Placental pericyte (primary cell): Measurements from ENCODE around the gene CCNJL. TPM values are rescaled to one million over a fixed set of nuclear protein-coding genes. Genes with fewer than 3 reads are reported as not detected.

Source experiments
- small RNA-seq: library from RNA; depleted of rRNA; stranded (forward); fragments of <200 nt; gene quantifications from one replicate; pipeline ENCODE3, GENCODE V24; 2012; ENCODE audit warnings: low replicate concordance
- total RNA-seq: library from RNA; depleted of rRNA; stranded (reverse); fragments of >200 nt; gene quantifications from 2 replicates; pipeline ENCODE4 v1.2.3, GENCODE V29; 2012

CCNJL gene, protein sequence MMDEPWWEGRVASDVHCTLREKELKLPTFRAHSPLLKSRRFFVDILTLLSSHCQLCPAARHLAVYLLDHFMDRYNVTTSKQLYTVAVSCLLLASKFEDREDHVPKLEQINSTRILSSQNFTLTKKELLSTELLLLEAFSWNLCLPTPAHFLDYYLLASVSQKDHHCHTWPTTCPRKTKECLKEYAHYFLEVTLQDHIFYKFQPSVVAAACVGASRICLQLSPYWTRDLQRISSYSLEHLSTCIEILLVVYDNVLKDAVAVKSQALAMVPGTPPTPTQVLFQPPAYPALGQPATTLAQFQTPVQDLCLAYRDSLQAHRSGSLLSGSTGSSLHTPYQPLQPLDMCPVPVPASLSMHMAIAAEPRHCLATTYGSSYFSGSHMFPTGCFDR
- total RNA-seq: 3.3 and 4.9 TPM in 2 replicates

DNA sequence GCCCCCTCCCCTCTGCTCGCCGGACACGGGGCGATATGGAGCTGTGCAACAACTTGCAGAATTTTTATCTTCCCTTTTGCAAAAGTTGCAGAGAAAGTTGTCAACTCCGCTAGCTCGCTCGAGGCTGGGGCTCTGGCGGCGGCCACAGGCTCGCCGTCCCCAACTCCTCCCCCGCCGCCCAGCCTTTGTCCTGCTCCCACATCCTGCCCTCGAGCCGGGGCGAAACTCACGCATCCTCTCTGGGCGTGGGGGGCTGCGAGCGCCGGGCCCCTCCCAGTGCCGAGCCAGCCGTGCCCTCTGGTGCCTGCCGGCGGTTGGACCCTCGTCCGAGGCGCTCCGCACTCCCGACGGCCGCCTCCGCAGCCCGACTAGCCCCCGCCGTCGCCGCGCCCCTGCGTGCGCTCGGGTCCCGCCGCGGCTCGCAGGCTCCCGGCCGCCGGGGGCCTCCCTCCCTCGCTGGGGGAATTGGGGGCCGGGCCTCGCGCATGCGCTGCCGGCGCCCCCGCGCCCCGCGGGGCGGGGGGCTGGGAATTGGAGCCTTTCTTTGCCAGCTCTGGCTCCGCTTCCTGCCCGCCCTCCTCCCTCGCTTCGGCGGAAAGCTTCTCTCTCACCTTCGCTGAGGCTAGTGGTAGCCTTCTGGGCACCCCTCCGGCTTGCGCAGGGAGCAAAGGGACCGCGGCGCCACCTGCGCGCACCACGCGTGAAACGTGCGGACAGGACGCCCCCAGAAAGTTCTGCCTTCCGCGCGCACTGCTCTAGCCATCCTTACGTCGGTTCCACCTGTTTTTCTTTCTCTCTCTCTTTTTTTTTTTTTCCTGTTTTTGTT, at the start of gene CCNJL:
CCNJL (minus strand) TSS at position 431 of the 826 bp plus-strand sequence. CDS start 641 bp downstream, outside the sequence.

DNA sequence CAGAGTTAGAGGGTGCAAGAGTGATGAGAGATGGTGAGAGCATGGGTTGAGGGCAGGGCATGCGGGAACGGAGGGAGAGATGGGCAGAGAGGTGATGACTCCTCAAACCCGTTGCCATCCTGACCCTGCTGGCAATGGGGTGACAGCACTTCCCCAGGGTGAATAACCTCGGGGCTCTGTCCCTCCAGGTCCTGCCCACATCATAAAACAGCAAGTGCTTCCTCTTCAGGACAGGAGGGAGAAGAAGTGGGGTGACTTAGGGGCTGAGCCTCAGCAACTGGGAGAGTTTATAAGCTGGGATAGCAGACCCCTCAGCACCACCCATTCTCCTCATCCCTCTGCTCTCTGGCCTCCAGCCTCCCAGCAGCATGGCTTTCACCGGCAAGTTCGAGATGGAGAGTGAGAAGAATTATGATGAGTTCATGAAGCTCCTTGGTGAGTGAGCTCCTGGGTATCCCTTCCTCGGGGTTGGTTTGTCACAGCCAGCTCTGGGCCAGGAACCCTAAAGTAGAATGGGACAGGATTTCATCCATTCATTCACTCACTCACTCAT, 83.1 kb downstream of the CCNJL start, which contains the start of gene FABP6:
FABP6 (plus strand) TSS at position 317 of the 553 bp plus-strand sequence; CDS start at position 369, 52 bp downstream.

Small RNAs within 50 kb of the gene (small RNA-seq; reads per million reads assigned to genes)
- not detected for gene AC112191.3

Other genes with a start within 250 kb of the CCNJL start
- 32.6 and 33.4 TPM in 2 replicates for gene PWWP2A, start 193.1 kb downstream of the CCNJL start, total RNA-seq
- not detected in 2 replicates for gene FABP6, start 83.1 kb downstream of the CCNJL start, total RNA-seq
- 0.72 TPM in 1 of 2 replicates, not detected in the other for gene C1QTNF2, start 58.1 kb upstream of the CCNJL start, total RNA-seq
- gene FAM200C, start 87.5 kb upstream of the CCNJL start, total RNA-seq: 2.2 and 3.4 TPM in 2 replicates
- gene SLU7, start 106.5 kb upstream of the CCNJL start, total RNA-seq: 30.1 and 120 TPM in 2 replicates
- 62.8 and 153 TPM in 2 replicates for gene PTTG1, start 109.3 kb upstream of the CCNJL start, total RNA-seq